ENCODE measurements around the gene MTCP1. TPM values are rescaled to one million over a fixed set of nuclear protein-coding genes. Genes with fewer than 3 reads are reported as not detected.

Gene MTCP1
- total and polyA plus RNA-seq, 10 of the 15 experiments (the other 5 are each of a cell fraction or from before 2014, with no cell fraction given), result 16.6 to 74.0 (median 30.9) TPM

DNA sequence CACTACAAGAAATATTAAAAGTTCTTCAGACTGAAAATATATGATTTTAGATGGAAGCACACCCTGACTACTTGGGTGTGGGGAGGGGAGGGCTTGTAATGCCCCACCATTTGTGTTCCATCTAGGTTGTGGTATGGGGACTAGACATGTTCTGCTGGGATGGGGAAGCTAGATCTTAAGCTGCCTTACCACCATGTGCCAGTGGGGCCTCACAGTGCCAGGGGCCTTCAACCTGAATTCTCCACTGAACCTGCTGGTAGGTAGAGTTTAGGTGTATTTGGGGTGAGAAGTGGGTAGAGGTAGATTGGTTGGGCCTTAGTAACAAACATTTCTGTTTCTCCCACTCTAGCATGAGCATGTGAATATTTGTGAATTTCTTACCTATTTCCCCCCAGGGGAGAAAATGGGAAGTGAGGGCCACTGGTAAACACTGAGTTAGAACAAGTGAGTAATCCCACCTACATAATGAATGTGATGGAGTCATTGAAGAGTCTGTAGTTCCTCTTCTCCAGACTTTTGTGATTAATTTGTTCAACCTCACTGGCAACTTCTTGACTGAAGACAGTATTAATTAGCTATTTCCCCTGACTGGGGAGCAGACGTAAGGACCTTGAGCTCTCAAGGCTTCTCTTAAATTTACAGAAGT is 44.4 kb upstream of the MTCP1 start:
- Histone ChIP-seq H3K79me2 (ENCODE audit: control insufficient read depth, insufficient read depth, low read length) (no peaks in the 10 kb centered on the region), H3K27me3 (replicated peaks in 1 of 2; ENCODE audit: control insufficient read depth in 2 of 2, insufficient read depth in 2 of 2, low read length in 1 of 2) (no peaks in the 10 kb centered on the region), H3K27ac (ENCODE audit: control insufficient read depth, insufficient read depth) (no peak overlapping the region), H3K4me2 (ENCODE audit: control insufficient read depth, insufficient read depth) (no peak overlapping the region), H3K36me3 (ENCODE audit: control insufficient read depth in 2 of 2, insufficient read depth in 2 of 2, low read length in 1 of 2) (peaks cover 0 to 2% of the 10 kb centered on the region in 2 experiments; a peak in 1 of 4 replicates), H2AFZ (ENCODE audit: control insufficient read depth, low read depth, low read length) (no peak overlapping the region), H4K20me1 (ENCODE audit: control insufficient read depth, insufficient read depth) (no peaks in the 10 kb centered on the region), H3K9me3 (replicated peaks; ENCODE audit: control insufficient read depth, insufficient read depth, low read length) (no peaks in the 10 kb centered on the region), H3K4me1 (ENCODE audit: control insufficient read depth, insufficient read depth, low read length) (no peaks in the 10 kb centered on the region), H3K9ac (ENCODE audit: control insufficient read depth, insufficient read depth, low read length) (no peak overlapping the region), H3K4me3 (no peak overlapping the region)
- no TSS peak for BruUV-seq (replicated peaks)
- POLR2A ChIA-PET, result no interaction called here
- FAIRE-seq, result no peak
- 87% methylated on average over 1 of the region's 1 CpG for WGBS (ENCODE audit: insufficient coverage, insufficient replicate concordance, low lambda C conversion rate, missing lambda C conversion rate)
- intact Hi-C loops (cut with micrococcal nuclease; ENCODE audit: unreplicated experiment) (no loop called here), in situ Hi-C loops (cut with MboI) (no loop called here)
- DNase-seq (ENCODE audit: low read depth, low spot score), result no peak
- CTCF ChIA-PET, result interaction anchor here (1.0 kb wide), 1 partner anchor 18 kb away, joined by 3 read pairs; no protein-coding TSS in a partner anchor
- no peak for ATAC-seq
- RAD21 ChIA-PET (ENCODE audit: unreplicated experiment), result no interaction called here
- SMC1A ChIA-PET (ENCODE audit: uncharacterized antibody, unreplicated experiment), result no interaction called here
- TF ChIP-seq CREB1 (IDR thresholded peaks at IDR 0.05; ENCODE audit: low read depth) (no peak), SMC3 (IDR thresholded peaks at IDR 0.05; ENCODE audit: borderline replicate concordance, low read length) (no peak), STAT1 (conservative IDR thresholded peaks at IDR 0.05) (no peak), NR2C2 (IDR thresholded peaks at IDR 0.05; ENCODE audit: borderline replicate concordance, control insufficient read depth, insufficient read length, low read depth) (no peak), MXI1 (IDR thresholded peaks at IDR 0.05; ENCODE audit: low read depth, low read length) (no peak), SREBF1 (IDR thresholded peaks at IDR 0.05; ENCODE audit: low read length) (no peak), HCFC1 (IDR thresholded peaks at IDR 0.05; ENCODE audit: low read length) (no peak), CTCF (IDR thresholded peaks at IDR 0.05 in 2 of 3, conservative IDR thresholded peaks at IDR 0.05 in 1 of 3; ENCODE audit: control insufficient read depth in 2 of 3, extremely low read depth in 1 of 3, insufficient read depth in 1 of 3, low read depth in 3 of 3, low read length in 3 of 3) (no peak), KLF5 (IDR thresholded peaks at IDR 0.05; ENCODE audit: partially characterized antibody) (no peak), SUZ12 (IDR thresholded peaks at IDR 0.05; ENCODE audit: unreplicated experiment) (no peak), MTA2 (IDR thresholded peaks at IDR 0.05; ENCODE audit: low read depth) (no peak), SIN3A (IDR thresholded peaks at IDR 0.05; ENCODE audit: low read depth, low read length) (no peak), PRDM15 (CRISPR knock-in tag; IDR thresholded peaks at IDR 0.05) (no peak), ZNF592 (IDR thresholded peaks at IDR 0.05) (no peak), TBL1XR1 (IDR thresholded peaks at IDR 0.05; ENCODE audit: low read depth, low read length) (no peak)

Data from GM12878 (cell line).